A172 (cell line): ENCODE data around the gene DLG1. TPM values are rescaled to one million over a fixed set of nuclear protein-coding genes. Genes with fewer than 3 reads are reported as not detected.

ENCODE experiments used
- DNase-seq: peaks from one replicate; pipeline ENCODE4 v3.0.0-alpha.2; 2015; ENCODE audit warnings: low spot score
- total RNA-seq: library from RNA; depleted of rRNA; stranded (reverse); fragments of >200 nt; shearing (Covaris generic); gene quantifications from 2 replicates; pipeline ENCODE4 v1.2.3, GENCODE V29; 2014

Gene DLG1
- total RNA-seq, 1 experiment from 2014 or later, result 148 TPM

GRCh38 chr3:196998966-196999760, 299.2 kb downstream of the DLG1 start:
- DNase-seq, result no peak

GRCh38 chr3:196997311-196997710, 301.1 kb downstream of the DLG1 start:
- DNase-seq, result no peak

- no peak for DNase-seq
These were observed 301.8 kb downstream of the DLG1 start for GRCh38 chr3:196996454-196997265.

GRCh38 chr3:196995646-196996355, 302.6 kb downstream of the DLG1 start:
- DNase-seq, result peak; percentile 23

- no peak for DNase-seq
These were observed 303.4 kb downstream of the DLG1 start for GRCh38 chr3:196995027-196995426.

- DNase-seq, result no peak
These were observed 304.4 kb downstream of the DLG1 start for GRCh38 chr3:196994056-196994455.
